ENCODE results near the gene PNPLA7. TPM values are rescaled to one million over a fixed set of nuclear protein-coding genes. Genes with fewer than 3 reads are reported as not detected.
"Not testable (repeated sequence)": the region's sequence is repeated elsewhere in the genome, so short reads cannot be mapped to it uniquely, and the experiment has no call there.

PNPLA7 gene
- total RNA-seq, 1 donor from 2014 or later = 16.2 TPM

- no peak overlapping the region for H3K4me3 ChIP-seq
- no peaks in the 10 kb centered on the region for H3K4me1 ChIP-seq
- H3K27me3 ChIP-seq = no peaks in the 10 kb centered on the region
- H3K36me3 ChIP-seq = no peaks in the 10 kb centered on the region
- intact Hi-C loops (cut with DNase I) = no loop called here
- DNase-seq (ENCODE audit: extremely low spot score in 2 of 2) = no peak
- H3K27ac ChIP-seq = no peak overlapping the region
- H3K9me3 ChIP-seq = no peaks in the 10 kb centered on the region
- no peak for TF ChIP-seq POLR2AphosphoS5 (IDR thresholded peaks at IDR 0.05; ENCODE audit: insufficient read depth in 1 of 2, low read depth in 1 of 2)
- no peak for TF ChIP-seq CTCF (IDR thresholded peaks at IDR 0.05)
- no peak for TF ChIP-seq POLR2A (IDR thresholded peaks at IDR 0.05)
These were observed 38.3 kb downstream of the PNPLA7 start for GRCh38 chr9:137511758-137512463.

GRCh38 chr9:137511126-137511525 is 39.1 kb downstream of the PNPLA7 start:
- H3K27ac ChIP-seq; H3K4me3 ChIP-seq; intact Hi-C loops (cut with DNase I); H3K27me3 ChIP-seq; DNase-seq (ENCODE audit: extremely low spot score in 2 of 2); H3K4me1 ChIP-seq; H3K9me3 ChIP-seq; H3K36me3 ChIP-seq: not testable (repeated sequence)

- H3K9me3 ChIP-seq = no peaks in the 10 kb centered on the region
- no peaks in the 10 kb centered on the region for H3K4me1 ChIP-seq
- DNase-seq (ENCODE audit: extremely low spot score in 2 of 2) = no peak
- H3K36me3 ChIP-seq = no peaks in the 10 kb centered on the region
- H3K27me3 ChIP-seq = no peaks in the 10 kb centered on the region
- no peak overlapping the region for H3K27ac ChIP-seq
- intact Hi-C loops (cut with DNase I) = no loop called here
- H3K4me3 ChIP-seq = no peak overlapping the region
- TF ChIP-seq POLR2A (IDR thresholded peaks at IDR 0.05) = no peak
These were observed 41.0 kb downstream of the PNPLA7 start for GRCh38 chr9:137509198-137509597.

- TF ChIP-seq POLR2AphosphoS5 (IDR thresholded peaks at IDR 0.05; ENCODE audit: insufficient read depth in 1 of 2, low read depth in 1 of 2) (no peak), CTCF (IDR thresholded peaks at IDR 0.05) (no peak), POLR2A (IDR thresholded peaks at IDR 0.05) (no peak)
- no peaks in the 10 kb centered on the region for H3K36me3 ChIP-seq
- H3K27ac ChIP-seq = no peak overlapping the region
- no peaks in the 10 kb centered on the region for H3K9me3 ChIP-seq
- no peaks in the 10 kb centered on the region for H3K4me1 ChIP-seq
- DNase-seq (ENCODE audit: extremely low spot score in 2 of 2) = no peak
- H3K27me3 ChIP-seq = no peaks in the 10 kb centered on the region
- H3K4me3 ChIP-seq = no peak overlapping the region
- intact Hi-C loops (cut with DNase I) = no loop called here
These were observed 43.5 kb downstream of the PNPLA7 start for GRCh38 chr9:137506702-137507171.

GRCh38 chr9:137506274-137506673 is 43.9 kb downstream of the PNPLA7 start:
- intact Hi-C loops (cut with DNase I) = no loop called here

More at GRCh38 chr9:137506274-137506673, 43.9 kb downstream of the PNPLA7 start:
- Histone ChIP-seq H3K36me3 (peaks cover 0 to 3% of the 10 kb centered on the region in 2 donors), H3K9me3 (no peaks in the 10 kb centered on the region), H3K27me3 (no peaks in the 10 kb centered on the region), H3K27ac (no peak overlapping the region), H3K4me1 (no peaks in the 10 kb centered on the region), H3K4me3 (no peak overlapping the region)
- DNase-seq (ENCODE audit: extremely low spot score in 2 of 2) = no peak
- no peak for TF ChIP-seq POLR2AphosphoS5 (IDR thresholded peaks at IDR 0.05; ENCODE audit: insufficient read depth in 1 of 2, low read depth in 1 of 2)
- no peak for TF ChIP-seq CTCF (IDR thresholded peaks at IDR 0.05)
